ENCODE results near the gene RUFY3. TPM values are rescaled to one million over a fixed set of nuclear protein-coding genes. Genes with fewer than 3 reads are reported as not detected.

Gene RUFY3
- total RNA-seq, 1 donor = 60.5 TPM

DNA sequence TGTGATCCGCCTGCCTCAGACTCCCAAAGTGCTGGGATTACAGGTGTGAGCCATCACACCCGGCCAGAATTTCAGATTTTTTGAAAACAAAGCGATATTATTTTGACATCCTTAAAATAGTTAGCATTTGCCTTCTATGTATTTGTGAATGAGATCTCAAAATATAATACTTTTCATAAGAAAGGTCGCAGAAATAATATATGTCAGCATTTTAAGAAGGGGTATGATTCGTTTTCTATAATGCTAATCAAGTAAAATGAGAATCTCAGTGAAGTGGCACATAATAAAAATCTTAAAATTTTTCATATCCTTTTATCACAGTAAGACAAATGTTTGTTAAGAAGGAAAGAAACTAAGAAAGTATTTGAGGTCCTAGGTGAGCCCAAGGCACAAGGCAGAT is 65.7 kb downstream of the RUFY3 start:
- no peak for DNase-seq (ENCODE audit: low read depth)
- no peak overlapping the region for H3K4me3 ChIP-seq (ENCODE audit: low read depth, low read length)
- TF ChIP-seq, protein P1, sequence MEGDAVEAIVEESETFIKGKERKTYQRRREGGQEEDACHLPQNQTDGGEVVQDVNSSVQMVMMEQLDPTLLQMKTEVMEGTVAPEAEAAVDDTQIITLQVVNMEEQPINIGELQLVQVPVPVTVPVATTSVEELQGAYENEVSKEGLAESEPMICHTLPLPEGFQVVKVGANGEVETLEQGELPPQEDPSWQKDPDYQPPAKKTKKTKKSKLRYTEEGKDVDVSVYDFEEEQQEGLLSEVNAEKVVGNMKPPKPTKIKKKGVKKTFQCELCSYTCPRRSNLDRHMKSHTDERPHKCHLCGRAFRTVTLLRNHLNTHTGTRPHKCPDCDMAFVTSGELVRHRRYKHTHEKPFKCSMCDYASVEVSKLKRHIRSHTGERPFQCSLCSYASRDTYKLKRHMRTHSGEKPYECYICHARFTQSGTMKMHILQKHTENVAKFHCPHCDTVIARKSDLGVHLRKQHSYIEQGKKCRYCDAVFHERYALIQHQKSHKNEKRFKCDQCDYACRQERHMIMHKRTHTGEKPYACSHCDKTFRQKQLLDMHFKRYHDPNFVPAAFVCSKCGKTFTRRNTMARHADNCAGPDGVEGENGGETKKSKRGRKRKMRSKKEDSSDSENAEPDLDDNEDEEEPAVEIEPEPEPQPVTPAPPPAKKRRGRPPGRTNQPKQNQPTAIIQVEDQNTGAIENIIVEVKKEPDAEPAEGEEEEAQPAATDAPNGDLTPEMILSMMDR (IDR thresholded peaks at IDR 0.05; ENCODE audit: insufficient read depth, low read depth, low read length) = no peak

DNA sequence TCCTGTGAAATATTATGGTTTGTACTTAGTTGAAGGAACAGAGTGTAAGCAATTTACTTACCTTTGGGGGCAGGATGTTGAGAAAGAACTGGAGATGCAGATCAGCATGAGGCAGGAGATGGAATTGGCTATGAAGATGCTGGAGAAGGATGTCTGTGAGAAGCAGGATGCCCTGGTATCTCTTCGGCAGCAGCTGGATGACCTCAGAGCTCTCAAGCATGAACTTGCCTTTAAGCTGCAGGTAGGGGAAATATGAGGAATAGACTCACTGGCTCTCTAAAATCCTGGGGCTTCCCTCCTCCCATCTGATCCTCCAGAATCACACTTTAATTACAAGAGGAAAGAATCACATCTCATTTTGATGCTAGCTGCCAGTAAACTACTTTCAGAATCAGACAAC is 67.0 kb downstream of the RUFY3 start:
- H3K4me3 ChIP-seq (ENCODE audit: low read depth, low read length) = no peak overlapping the region
- no peak for DNase-seq (ENCODE audit: low read depth)
- TF ChIP-seq, protein P1 (IDR thresholded peaks at IDR 0.05; ENCODE audit: insufficient read depth, low read depth, low read length) = no peak

DNA sequence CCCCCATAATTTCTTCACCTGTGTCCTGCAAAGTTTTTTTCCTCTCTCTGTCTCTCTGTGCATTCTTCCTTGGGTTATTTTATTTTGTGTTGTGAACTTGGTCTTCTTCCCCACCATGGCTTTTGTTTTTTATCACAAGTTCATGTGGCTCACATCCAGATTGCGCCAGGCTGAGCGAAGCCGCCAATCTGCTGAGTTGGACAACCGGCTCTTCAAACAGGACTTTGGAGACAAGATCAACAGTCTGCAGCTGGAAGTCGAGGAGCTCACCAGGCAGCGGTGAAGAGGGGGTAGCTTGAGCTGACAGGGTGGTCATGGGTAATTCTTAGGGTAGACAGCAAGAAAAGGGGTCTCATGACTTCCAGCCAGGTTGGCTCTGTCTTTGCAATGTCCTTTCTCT is 71.9 kb downstream of the RUFY3 start:
- DNase-seq (ENCODE audit: low read depth) = no peak
- TF ChIP-seq, protein P1 (IDR thresholded peaks at IDR 0.05; ENCODE audit: insufficient read depth, low read depth, low read length) = no peak

DNA sequence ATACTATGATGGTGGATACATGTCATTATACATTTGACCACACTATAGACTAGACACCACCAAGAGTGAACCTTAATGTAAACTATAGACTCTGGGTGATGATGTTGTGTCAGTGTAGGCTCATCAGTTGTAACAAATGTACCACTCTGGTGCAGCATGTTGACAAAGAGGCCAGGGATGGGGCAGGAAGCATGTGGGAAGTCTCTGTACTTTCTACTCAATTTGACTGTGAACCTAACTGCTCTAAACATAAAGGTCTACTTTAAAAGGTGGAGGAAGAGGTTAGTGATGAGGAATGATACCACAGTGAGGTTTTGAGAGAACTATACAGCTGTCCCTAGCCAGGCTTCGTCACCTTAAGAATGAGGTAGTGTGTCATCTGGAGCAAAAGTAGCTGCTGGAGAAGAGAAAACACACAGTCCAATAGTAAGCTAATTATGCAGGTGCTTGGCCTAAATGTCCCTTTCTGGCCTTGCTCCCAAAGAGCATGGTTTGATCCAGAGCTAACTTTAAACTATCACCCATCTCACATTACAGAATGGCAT is 79.6 kb downstream of the RUFY3 start:
- no peak for DNase-seq (ENCODE audit: low read depth)
- TF ChIP-seq, protein P1 (IDR thresholded peaks at IDR 0.05; ENCODE audit: insufficient read depth, low read depth, low read length) = no peak

More for the DNA sequence above, 71.9 kb downstream of the RUFY3 start:
- H3K4me3 ChIP-seq (ENCODE audit: low read depth, low read length) = no peak overlapping the region

DNA sequence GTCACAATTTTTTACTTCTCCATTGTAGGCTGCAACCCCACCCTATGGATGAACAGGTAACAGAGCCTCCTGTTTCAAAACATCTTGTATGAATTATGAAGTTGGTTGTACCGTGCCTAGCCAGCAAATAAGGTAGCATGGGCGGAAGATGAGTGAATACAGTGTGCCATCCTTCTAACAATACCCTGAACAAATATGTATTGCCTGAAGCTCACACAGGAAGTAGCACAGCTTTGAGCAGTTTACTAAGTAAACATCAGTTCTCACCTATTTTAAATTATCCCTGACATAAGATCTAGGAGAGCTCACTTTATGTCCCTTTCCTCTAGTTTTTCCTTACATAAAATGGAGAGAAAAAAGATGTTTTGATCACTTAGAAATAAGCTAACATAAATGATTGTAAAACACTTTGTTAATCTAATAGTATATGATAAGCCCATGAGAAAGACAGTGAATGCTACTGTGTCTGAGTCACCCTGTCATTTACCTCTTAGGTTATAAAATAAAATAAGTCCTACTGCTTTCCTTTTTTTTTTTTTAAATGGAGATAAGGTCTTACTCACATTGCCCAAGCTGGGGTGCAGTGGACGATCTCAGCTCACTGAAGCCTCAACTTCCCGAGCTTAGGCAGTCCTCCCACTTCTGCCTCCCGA is 81.3 kb downstream of the RUFY3 start:
- DNase-seq (ENCODE audit: low read depth) = no peak
- TF ChIP-seq, protein P1 (IDR thresholded peaks at IDR 0.05; ENCODE audit: insufficient read depth, low read depth, low read length) = no peak
- H3K4me3 ChIP-seq (ENCODE audit: low read depth, low read length) = no peak overlapping the region

More for the DNA sequence above, 79.6 kb downstream of the RUFY3 start:
- H3K4me3 ChIP-seq (ENCODE audit: low read depth, low read length) = no peak overlapping the region

DNA sequence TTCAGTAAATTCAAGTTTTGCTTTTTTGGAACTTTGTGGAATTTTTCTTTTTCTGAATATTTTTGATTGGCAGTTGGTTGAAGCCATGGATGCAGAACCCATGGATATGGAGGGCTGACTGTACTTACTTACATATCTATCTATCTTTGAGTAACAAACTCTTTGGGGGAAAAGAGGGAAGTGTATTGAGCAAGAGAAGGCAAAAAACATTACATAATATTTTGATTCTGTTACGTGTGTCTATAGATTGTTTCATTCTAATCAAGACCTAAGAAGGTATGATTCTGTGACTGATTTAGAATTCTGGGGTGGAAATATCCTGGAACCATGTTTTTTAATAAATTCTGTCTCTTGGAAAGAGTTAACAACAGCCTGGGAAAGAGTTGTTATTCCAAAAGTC is 86.4 kb downstream of the RUFY3 start:
- TF ChIP-seq, protein P1 (IDR thresholded peaks at IDR 0.05; ENCODE audit: insufficient read depth, low read depth, low read length) = no peak
- no peak overlapping the region for H3K4me3 ChIP-seq (ENCODE audit: low read depth, low read length)
- no peak for DNase-seq (ENCODE audit: low read depth)

DNA sequence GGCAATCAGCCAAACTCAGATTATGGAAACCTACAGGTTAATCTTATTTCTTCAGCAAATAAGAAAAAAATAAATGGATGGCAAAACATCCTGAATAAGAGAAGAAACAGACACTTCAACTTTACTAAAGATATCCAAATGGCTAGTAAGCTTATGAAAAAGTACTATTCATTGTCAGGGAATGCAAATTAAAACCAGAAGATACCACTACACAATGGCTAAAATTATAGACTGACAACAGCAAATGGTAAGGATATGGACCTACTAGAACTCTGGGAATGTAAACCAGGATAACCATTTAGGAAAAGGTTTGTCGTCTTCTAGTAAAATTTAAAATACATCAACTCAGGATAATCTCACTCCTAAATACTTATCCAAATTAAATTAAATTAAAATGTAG is 93.6 kb downstream of the RUFY3 start:
- no peak overlapping the region for H3K4me3 ChIP-seq (ENCODE audit: low read depth, low read length)
- TF ChIP-seq, protein P1 (IDR thresholded peaks at IDR 0.05; ENCODE audit: insufficient read depth, low read depth, low read length) = no peak
- no peak for DNase-seq (ENCODE audit: low read depth)
